ENCODE measurements around the gene KIF24. TPM values are rescaled to one million over a fixed set of nuclear protein-coding genes. Genes with fewer than 3 reads are reported as not detected.
"Not testable (repeated sequence)": the region's sequence is repeated elsewhere in the genome, so short reads cannot be mapped to it uniquely, and the experiment has no call there.

KIF24 gene
- total RNA-seq, 1 donor from 2014 or later, result 9.6 TPM

DNA sequence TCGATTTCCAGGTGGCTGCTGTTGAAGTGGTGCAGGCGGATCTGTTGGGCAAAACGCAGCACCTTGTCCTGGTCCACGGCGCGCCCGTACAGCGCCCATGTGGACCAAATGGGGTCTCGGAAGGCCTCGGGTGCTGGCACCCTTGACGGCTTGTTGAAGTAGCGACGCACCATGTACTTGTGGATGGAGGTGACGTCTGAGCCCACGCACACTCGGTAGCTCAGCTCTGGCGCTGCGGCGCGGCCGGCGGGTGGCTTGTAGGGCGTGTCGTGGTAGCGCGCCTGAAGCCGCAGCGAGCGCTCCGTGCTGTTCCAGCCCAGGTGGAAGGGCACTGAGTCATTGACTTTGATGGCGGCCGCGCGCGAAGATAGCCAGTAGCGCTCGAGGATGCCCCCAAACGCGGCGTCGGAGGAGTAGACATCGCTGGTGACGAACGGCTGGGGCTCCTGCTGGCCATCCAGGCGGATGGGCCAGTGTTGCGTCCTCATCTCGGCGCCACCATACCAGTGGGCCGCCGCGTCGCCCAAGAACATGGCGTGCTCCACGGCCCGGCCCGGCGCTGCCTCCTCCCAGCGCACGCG, 42.9 kb upstream of the KIF24 start:
- Mint-ChIP-seq H3K4me1 (ENCODE audit: unreplicated experiment) (peaks cover 12% of the 10 kb centered on the region), H3K36me3 (peaks cover 26% of the 10 kb centered on the region), H3K4me3 (no peak overlapping the region), H3K27me3 (no peaks in the 10 kb centered on the region), H3K27ac (no peak overlapping the region), H3K9me3 (peaks cover 11% of the 10 kb centered on the region)
- DNase-seq (ENCODE audit: extremely low spot score, unreplicated experiment), result no peak
- TF ChIP-seq, protein P1, sequence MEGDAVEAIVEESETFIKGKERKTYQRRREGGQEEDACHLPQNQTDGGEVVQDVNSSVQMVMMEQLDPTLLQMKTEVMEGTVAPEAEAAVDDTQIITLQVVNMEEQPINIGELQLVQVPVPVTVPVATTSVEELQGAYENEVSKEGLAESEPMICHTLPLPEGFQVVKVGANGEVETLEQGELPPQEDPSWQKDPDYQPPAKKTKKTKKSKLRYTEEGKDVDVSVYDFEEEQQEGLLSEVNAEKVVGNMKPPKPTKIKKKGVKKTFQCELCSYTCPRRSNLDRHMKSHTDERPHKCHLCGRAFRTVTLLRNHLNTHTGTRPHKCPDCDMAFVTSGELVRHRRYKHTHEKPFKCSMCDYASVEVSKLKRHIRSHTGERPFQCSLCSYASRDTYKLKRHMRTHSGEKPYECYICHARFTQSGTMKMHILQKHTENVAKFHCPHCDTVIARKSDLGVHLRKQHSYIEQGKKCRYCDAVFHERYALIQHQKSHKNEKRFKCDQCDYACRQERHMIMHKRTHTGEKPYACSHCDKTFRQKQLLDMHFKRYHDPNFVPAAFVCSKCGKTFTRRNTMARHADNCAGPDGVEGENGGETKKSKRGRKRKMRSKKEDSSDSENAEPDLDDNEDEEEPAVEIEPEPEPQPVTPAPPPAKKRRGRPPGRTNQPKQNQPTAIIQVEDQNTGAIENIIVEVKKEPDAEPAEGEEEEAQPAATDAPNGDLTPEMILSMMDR (conservative IDR thresholded peaks at IDR 0.05), result no peak

DNA sequence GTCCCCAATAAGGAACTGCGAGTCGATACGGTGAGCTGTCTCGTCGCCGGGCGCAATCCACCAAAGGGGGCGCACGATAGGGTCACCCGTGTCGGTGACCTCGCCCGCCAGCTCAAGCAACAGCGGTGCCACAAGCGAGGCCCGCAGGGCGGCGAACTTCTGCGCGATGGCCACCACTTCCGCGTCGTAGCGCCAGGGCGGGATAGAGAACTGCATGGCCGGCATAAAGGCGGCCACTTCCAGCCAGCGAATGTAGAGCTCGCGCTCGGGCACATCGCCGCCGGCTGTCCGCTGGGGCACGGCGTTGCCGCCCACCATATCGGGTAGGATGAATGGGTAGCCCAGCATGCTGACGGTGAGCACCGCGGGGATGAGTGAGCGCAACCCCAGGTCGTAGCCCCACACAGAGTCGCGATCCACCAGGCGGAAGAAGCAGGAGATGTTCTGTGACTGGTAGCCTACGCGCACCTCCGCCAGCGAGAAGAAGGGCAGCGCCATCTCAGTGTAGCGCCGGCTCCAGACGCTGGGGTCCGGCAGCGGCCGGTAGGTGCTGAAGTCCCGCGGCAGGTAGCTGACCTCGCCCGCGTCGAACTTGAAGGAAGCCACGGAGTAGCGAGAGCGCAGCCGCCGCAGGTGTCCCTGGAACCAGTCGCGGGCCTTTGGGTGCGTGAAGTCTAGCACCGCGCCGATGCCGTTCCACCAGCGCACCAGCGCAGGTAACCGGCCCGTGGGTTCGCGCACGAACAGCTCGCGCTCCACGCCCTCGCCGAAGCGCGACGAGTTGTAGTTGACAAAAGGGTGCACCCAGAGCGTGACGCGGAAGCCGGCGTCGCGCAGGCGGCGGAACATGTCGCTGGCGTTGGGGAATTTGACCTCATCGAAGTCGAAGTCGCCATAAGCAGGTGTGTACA, 42.2 kb upstream of the KIF24 start:
- no peak for DNase-seq (ENCODE audit: extremely low spot score, unreplicated experiment)
- H3K27ac Mint-ChIP-seq, result no peak overlapping the region
- no peak overlapping the region for H3K4me3 Mint-ChIP-seq
- peaks cover 30% of the 10 kb centered on the region for H3K36me3 Mint-ChIP-seq
- H3K27me3 Mint-ChIP-seq, result no peaks in the 10 kb centered on the region
- TF ChIP-seq, protein P1 (conservative IDR thresholded peaks at IDR 0.05), result no peak
- peaks cover 12% of the 10 kb centered on the region for H3K4me1 Mint-ChIP-seq (ENCODE audit: unreplicated experiment)
- H3K9me3 Mint-ChIP-seq, result peaks cover 17% of the 10 kb centered on the region

DNA sequence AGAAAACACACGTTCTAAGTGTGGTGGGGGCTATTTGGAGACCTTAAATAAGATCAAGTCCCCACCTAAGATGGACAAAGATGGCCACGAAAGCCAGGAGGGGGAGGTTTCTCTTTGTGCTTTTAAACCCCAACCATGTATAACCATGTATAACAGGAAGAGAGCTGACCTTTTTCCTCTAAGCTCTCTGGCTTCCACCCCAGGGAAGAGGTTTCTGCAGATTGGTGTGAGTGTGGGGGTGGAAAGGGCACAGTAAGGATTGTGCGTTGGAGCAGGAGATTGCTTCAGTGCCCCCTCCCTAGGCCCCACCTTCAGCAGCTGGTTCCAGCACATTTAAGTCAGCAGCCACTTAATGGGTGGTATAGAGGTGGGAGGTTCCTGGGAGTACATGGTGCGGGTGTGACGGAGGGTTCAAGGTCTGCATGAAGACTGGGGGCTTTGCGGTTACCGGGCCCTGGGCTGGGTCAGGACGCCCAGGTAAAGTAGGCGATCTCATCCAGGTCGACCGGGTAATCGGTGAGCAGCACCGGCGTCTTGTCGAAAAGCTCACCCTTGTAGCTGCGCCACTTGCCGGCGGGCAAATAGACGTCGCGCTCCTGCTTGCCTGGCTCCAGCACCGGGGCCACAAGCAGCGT, 41.4 kb upstream of the KIF24 start:
- DNase-seq (ENCODE audit: extremely low spot score, unreplicated experiment), result no peak
- H3K36me3 Mint-ChIP-seq, result peaks cover 30% of the 10 kb centered on the region
- no peak overlapping the region for H3K4me3 Mint-ChIP-seq
- peaks cover 12% of the 10 kb centered on the region for H3K4me1 Mint-ChIP-seq (ENCODE audit: unreplicated experiment)
- H3K9me3 Mint-ChIP-seq, result peaks cover 17% of the 10 kb centered on the region
- TF ChIP-seq, protein P1 (conservative IDR thresholded peaks at IDR 0.05), result no peak
- H3K27me3 Mint-ChIP-seq, result no peaks in the 10 kb centered on the region
- H3K27ac Mint-ChIP-seq, result no peak overlapping the region

DNA sequence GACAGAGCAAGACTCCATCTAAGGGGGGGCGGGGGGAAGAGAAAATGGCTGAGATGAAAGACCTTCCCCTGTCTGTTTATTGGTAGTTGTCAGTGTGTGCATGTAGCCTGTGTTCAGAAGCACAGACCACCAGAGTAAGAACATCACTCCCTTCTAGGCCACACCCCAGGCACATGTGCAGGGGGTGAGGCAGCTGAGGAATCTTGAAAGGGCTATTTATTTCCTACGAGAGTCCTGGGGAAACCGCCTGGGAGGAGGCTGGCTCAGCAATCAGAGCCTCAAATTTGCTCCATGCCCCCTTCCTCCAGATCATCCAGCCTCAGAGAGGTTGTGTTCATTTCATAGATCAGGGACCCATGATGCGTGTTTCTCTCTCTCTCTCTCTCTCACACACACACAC, 40.6 kb upstream of the KIF24 start:
- no peak for DNase-seq (ENCODE audit: extremely low spot score, unreplicated experiment)
- Mint-ChIP-seq H3K27me3 (no peaks in the 10 kb centered on the region), H3K36me3 (peaks cover 30% of the 10 kb centered on the region), H3K27ac (no peak overlapping the region), H3K9me3 (peaks cover 17% of the 10 kb centered on the region), H3K4me3 (no peak overlapping the region), H3K4me1 (ENCODE audit: unreplicated experiment) (peaks cover 5% of the 10 kb centered on the region)
- TF ChIP-seq, protein P1 (conservative IDR thresholded peaks at IDR 0.05), result no peak

DNA sequence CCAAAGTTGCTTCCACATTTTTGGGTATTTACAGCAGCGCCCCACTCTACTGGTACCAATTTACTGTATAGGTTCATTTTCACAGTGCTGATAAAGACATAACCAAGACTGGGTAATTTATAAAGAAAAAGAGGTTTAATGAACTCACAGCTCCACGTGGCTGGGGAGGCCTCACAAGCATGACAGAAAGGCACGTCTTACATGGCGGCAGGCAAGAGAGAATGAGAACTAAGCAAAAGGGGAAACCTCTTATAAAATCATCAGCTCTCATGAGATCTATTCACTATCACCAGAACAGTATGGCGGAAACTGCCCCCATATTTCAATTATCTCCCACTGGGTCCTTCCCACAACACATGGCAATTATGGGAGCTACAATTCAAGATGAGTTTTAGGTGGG, 39.7 kb upstream of the KIF24 start:
- Mint-ChIP-seq H3K9me3 (peaks cover 17% of the 10 kb centered on the region), H3K4me1 (ENCODE audit: unreplicated experiment) (peaks cover 14% of the 10 kb centered on the region), H3K36me3 (peaks cover 23% of the 10 kb centered on the region)
- not testable (repeated sequence) for H3K4me3 Mint-ChIP-seq; H3K27me3 Mint-ChIP-seq; H3K27ac Mint-ChIP-seq; DNase-seq (ENCODE audit: extremely low spot score, unreplicated experiment)

DNA sequence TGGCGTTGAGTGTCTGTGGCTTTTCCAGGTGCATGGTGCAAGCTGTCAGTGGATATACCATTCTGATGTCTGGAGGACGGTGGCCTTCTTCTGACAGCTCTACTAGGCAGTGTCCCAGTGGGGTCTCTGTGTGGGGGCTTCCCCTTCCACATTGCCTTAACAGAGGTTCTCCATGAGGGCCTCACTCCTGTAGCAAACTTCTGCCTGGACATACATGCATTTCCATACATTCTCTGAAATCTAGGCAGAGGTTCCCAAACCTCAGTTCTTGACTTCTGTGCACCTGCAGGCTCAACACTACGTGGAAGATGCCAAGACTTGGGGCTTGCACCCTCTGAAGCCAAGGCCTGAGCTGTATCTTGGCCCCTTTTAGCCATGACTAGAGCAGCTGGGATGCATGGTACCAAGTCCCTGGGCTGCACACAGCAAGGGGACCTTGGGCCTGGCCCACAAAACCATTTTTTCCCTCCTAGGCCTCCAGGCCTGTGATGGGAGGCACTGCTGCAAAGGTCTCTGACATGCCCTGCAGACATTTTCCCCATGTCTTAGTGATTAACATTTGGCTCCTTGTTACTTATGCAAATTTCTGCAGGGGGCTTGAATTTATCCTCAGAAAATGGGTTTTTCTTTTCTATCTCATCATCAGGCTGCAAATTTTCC, 38.8 kb upstream of the KIF24 start:
- peaks cover 17% of the 10 kb centered on the region for H3K9me3 Mint-ChIP-seq
- DNase-seq (ENCODE audit: extremely low spot score, unreplicated experiment); H3K4me3 Mint-ChIP-seq; H3K27ac Mint-ChIP-seq; H3K27me3 Mint-ChIP-seq: not testable (repeated sequence)
- peaks cover 23% of the 10 kb centered on the region for H3K36me3 Mint-ChIP-seq
- peaks cover 22% of the 10 kb centered on the region for H3K4me1 Mint-ChIP-seq (ENCODE audit: unreplicated experiment)

Data from type B pancreatic cell (in vitro differentiated cells).